ENCODE results near the gene FGD2.

FGD2 gene, protein sequence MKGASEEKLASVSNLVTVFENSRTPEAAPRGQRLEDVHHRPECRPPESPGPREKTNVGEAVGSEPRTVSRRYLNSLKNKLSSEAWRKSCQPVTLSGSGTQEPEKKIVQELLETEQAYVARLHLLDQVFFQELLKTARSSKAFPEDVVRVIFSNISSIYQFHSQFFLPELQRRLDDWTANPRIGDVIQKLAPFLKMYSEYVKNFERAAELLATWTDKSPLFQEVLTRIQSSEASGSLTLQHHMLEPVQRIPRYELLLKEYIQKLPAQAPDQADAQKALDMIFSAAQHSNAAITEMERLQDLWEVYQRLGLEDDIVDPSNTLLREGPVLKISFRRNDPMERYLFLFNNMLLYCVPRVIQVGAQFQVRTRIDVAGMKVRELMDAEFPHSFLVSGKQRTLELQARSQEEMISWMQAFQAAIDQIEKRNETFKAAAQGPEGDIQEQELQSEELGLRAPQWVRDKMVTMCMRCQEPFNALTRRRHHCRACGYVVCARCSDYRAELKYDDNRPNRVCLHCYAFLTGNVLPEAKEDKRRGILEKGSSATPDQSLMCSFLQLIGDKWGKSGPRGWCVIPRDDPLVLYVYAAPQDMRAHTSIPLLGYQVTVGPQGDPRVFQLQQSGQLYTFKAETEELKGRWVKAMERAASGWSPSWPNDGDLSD

GRCh38 chr6:37005061-37005810, at the start of gene FGD2:
FGD2 (plus strand) TSS chr6:37005655; CDS start chr6:37005818, 163 bp downstream.
- no peak for DNase-seq (ENCODE audit: low spot score)

DNA sequence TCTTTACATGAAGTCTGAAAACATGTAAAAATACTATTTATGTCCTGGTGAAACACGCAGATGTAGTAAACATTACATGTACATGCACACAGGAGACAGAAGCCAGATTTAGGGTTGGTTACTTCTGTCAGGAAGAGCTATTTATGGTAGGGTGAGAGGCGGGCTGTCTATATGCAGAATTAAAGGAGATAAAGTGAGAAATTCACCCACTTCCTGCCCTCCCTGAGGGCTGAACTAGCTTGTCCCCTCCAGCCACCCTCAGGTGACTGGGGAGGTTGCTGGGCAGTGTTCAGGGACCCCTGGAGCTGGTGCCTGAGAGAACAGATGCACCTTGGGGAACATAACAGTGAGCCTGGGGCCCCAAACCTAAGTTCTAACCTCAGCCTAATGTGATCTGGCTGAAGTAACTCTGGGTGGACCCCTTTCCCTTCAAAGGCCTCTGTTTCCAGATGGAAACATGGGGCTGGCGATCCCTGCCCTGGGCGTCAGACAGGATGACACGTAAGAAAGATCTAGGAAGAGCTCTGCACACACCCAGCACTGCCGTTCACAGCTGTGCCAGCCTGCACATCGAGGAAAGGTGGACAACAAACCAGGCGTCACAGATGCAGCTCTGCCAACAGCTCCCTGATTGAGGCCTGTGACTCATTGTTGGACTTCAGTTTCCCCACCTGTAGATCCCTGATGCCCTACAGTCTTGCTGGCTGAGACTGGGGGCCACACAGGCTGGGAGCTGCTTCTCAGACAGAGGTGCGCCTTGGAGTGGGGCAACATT, 49.6 kb upstream of the FGD2 start:
- no peak for DNase-seq (ENCODE audit: low spot score)

GRCh38 chr6:36956446-36956820, 49.0 kb upstream of the FGD2 start:
- DNase-seq (ENCODE audit: low spot score): no peak

DNA sequence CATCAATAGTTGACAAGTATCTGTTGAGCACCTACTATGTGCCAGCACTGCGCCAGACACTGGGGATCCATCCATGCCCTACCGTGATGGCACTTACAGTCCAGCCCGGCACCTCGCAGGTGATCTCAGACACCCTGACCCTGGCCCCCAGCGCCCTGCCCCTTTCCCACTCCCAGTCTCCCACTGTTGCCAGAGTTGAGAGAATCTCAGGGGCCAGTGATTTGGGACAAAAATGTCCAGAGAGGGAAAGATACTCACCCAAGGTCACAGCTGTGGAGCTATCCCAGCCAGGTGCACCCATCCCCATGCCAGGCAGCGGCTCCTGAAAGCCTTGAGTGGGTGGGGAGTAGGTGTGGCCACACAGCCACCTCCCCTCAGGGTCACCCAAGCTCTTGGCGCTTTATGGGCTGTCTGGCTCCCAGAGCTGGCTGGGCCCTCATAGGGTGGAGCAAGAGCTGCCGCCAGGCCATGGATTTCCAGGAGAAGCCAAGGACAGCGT, 47.6 kb upstream of the FGD2 start:
- DNase-seq (ENCODE audit: low spot score): no peak

DNA sequence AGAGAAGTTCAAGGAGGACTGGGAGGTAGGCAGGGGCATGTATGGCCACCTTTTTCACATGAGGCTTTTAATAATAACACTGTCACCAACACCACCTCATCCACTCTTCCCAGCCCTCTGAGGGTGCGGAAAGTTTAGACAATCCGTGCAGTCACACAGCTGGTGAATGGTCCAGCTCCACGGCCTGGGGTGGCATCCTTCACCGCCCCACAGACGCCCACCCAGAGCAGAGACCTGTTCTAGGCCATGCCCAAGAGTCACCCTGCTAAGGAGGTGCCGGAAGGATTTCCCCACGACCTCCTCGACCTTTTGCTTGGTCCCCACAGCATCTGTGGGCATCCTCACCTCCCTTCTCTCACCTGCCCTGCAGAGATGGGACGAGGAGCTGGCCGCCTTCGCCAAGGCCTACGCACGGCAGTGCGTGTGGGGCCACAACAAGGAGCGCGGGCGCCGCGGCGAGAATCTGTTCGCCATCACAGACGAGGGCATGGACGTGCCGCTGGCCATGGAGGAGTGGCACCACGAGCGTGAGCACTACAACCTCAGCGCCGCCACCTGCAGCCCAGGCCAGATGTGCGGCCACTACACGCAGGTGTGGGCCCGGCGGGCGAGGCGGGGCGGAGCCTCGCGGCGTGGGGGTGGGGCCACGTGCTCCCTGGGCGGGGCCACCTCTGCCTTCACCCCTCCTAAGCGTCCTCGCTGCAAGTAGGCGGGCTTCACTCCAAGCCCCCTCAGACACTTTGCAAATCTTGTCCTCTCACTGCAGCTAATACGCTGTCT, 46.5 kb upstream of the FGD2 start:
- no peak for DNase-seq (ENCODE audit: low spot score)

DNA sequence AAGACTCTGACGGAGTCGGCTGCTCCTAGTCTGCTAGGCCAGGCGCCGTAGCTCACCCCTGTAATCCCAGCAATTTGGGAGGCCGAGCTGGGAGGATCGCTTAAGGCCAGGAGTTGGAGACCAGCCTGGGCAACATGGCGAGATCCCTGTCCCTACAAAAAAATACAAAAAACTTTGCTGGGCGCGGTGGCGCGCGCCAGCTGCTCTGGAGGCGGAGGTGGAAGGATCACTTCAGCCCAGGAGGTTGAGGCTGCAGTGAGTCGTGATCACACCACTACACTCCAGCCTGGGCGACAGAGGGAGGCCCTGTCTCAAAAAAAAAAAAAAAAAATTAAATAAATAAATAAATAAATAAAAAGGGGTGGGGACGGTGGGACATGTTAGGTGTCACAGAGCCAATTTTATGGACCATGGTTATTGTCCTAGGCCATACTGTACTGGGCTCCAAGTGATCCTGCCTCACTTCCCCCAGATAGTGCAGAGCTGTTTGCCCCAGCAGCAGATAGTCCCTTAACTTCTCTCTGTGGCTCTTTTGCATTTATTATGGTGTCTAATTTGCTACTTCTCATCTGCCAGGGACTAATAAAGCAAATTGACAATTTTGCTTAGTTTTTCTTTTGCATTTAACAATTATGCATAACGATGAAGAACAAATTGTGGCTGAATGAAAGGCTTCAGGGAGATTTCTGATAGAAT, 45.8 kb upstream of the FGD2 start:
- no peak for DNase-seq (ENCODE audit: low spot score)

DNA sequence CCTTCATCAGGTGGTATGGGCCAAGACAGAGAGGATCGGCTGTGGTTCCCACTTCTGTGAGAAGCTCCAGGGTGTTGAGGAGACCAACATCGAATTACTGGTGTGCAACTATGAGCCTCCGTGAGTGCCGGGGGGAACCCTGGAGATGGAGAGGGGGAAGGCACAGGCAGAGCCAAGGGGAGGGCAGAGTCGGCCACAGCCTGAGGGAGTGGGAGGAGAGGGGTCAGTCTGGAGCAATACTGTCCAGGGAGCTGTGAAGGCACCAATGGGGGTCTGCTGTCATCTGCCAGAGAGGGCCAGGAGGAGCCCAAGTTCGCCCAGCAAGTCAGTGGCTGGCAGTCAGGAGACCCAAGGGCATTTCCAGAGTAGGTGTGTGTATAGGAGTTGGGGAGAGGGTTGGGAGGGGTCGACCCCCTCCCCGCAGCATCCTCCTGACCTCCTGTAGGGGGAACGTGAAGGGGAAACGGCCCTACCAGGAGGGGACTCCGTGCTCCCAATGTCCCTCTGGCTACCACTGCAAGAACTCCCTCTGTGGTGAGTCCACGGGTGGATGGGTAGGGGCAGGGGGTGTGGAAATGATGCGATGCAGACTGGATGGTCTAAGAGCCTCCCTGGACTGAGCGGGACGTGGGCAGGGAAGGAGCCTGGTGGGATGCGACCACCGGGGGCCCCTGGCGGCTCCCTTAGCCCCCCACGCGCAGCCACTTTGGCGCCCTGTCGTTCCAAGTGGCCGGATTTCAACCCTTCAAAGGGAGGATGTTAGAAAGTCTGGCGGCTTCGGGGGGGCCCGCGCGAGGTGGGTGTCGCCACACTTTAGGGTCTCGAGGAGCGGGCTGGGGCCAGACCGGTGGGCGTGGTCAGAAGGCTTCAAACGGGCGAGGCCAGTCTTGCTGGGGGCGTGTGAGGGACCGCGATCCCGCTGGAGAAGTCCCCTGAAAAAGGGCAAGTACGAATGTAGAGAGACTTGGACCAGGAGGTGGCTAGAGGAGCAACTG, 43.7 kb upstream of the FGD2 start:
- no peak for DNase-seq (ENCODE audit: low spot score)

DNA sequence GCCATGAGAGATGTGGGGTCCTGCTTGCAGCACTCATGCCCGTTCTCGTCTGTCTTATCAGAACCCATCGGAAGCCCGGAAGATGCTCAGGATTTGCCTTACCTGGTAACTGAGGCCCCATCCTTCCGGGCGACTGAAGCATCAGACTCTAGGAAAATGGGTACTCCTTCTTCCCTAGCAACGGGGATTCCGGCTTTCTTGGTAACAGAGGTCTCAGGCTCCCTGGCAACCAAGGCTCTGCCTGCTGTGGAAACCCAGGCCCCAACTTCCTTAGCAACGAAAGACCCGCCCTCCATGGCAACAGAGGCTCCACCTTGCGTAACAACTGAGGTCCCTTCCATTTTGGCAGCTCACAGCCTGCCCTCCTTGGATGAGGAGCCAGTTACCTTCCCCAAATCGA, 42.6 kb upstream of the FGD2 start:
- no peak for DNase-seq (ENCODE audit: low spot score)

- DNase-seq (ENCODE audit: low spot score): no peak
Observed at GRCh38 chr6:36963451-36964290, 41.8 kb upstream of the FGD2 start.

- no peak for DNase-seq (ENCODE audit: low spot score)
Observed at GRCh38 chr6:36964349-36964748, 41.1 kb upstream of the FGD2 start.

GRCh38 chr6:36964908-36965307, 40.5 kb upstream of the FGD2 start:
- no peak for DNase-seq (ENCODE audit: low spot score)

- no peak for DNase-seq (ENCODE audit: low spot score)
Observed at GRCh38 chr6:36967301-36967700, 38.2 kb upstream of the FGD2 start.

DNA sequence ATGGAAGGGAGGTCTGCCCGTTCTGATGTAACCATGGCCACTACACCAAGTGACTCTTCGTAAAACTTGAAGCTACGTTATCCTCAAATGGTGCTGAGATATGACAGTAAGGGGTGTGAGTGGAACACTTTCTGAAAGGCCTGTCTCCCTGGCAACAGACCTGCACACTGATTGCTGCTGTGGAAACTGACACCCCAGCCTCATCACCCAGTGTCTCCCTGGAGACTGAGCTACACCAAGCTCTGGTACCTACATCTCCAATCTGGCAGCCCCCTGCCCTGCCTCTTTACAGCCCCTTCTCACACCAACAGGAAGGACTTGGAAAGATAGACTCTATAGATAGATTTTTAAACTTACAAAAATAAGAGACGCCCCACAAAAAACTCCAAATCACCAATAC, 37.7 kb upstream of the FGD2 start:
- no peak for DNase-seq (ENCODE audit: low spot score)

- no peak for DNase-seq (ENCODE audit: low spot score)
Observed at GRCh38 chr6:36968266-36968977, 37.0 kb upstream of the FGD2 start.

DNA sequence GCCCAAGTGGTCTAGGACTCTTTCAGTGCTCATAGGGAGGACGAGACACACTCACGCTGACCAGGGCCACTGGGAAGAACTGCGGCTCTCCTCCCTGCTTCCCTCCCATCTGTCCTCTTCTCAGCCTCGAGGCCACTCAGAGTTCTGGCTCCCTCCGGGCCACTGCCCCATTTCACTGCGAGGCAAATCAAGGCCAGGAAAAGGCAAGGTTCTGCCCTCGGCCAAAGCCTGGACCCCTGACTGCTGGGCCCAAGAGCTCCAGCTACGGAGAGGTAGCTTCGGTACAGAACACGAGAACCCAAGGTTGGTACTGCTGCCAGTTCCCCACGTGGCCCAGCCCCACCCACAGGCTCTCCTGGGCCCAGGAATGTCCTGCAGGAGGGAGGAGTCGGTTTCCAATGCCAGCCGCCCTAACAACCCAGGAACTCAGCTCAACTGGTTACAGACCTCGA, 36.2 kb upstream of the FGD2 start:
- DNase-seq (ENCODE audit: low spot score): no peak

DNA sequence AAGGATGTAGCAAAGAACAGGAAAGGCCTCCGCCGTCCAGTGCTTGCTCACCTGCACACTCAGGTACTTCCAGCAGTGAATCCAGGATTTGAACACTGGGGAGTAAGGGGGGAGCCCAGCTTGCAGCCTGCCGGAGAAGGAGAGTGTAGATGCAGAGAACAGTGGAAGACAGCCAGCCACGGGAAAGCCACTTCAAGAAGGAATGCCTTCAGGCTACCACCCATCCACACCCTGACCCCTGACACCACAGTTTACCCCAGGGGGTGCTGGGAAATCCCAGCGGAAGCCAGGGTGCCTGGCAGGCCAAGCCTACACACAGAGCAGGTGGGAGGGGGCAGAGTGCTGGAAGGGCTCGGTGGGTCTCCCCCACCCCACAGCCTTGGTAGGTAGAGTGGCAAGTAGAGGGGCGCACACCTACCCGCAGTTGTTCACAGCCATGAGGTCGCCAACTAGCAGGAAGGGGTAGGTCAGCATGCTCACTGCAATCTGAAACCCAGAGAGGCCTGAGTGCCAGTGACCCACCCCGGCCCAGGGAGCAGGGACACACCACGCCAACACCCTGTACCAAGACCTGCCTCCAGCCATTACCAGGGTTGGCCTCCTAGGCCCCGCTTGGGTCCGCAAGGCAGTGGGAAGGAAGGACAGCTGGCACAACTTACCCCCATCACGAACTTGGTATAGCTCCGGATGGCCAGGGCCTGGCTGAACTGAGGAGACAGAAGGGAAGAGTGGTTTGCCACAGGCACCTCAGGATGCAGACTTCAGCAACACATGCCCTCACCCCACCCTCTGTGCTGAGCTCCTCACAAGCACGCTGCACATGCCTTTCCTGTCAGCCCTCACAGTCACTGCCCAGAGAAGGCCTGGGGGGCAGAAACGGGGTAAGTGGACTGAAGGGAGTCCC, 35.2 kb upstream of the FGD2 start:
- no peak for DNase-seq (ENCODE audit: low spot score)
